GM12875 (cell line): ENCODE results near the gene SLC29A4.
"Not testable (repeated sequence)": the region's sequence is repeated elsewhere in the genome, so short reads cannot be mapped to it uniquely, and the experiment has no call there.

Source experiments
- H3K4me3 ChIP-seq: one replicate; pipeline ENCODE4 v1.5.1; 2011; ENCODE audit warnings: low read depth, low read length, control low read depth
- CTCF ChIP-seq: IDR thresholded peaks from 2 replicates; pipeline ENCODE4 v1.5.1; 2011; ENCODE audit warnings: low read depth, mild to moderate bottlenecking, control low read depth, inconsistent platforms, low read length, moderate library complexity, borderline replicate concordance; ENCODE audit not compliant: insufficient read depth

SLC29A4 gene

GRCh38 chr7:5314864-5315263 lies 32.1 kb downstream of the SLC29A4 start:
- H3K4me3 ChIP-seq = no peak overlapping the region
- TF ChIP-seq CTCF = no peak

GRCh38 chr7:5315761-5316160 lies 33.0 kb downstream of the SLC29A4 start:
- H3K4me3 ChIP-seq = no peak overlapping the region
- TF ChIP-seq CTCF = no peak

GRCh38 chr7:5318613-5319012 lies 35.9 kb downstream of the SLC29A4 start:
- not testable (repeated sequence) for H3K4me3 ChIP-seq

GRCh38 chr7:5320391-5320790 lies 37.6 kb downstream of the SLC29A4 start:
- TF ChIP-seq CTCF = no peak
- H3K4me3 ChIP-seq = no peak overlapping the region

- no peak overlapping the region for H3K4me3 ChIP-seq
- no peak for TF ChIP-seq CTCF
These were observed 38.2 kb downstream of the SLC29A4 start for GRCh38 chr7:5320802-5321396.

- no peak overlapping the region for H3K4me3 ChIP-seq
- no peak for TF ChIP-seq CTCF
These were observed 40.1 kb downstream of the SLC29A4 start for GRCh38 chr7:5322621-5323410.

GRCh38 chr7:5323800-5324781 lies 41.3 kb downstream of the SLC29A4 start:
- not testable (repeated sequence) for H3K4me3 ChIP-seq

- TF ChIP-seq CTCF = no peak
- no peak overlapping the region for H3K4me3 ChIP-seq
These were observed 42.2 kb downstream of the SLC29A4 start for GRCh38 chr7:5324961-5325360.
